GM12875 (cell line): ENCODE results near the gene TBC1D14.

ENCODE experiments used
- H3K4me3 ChIP-seq: one replicate; pipeline ENCODE4 v1.5.1; 2011; ENCODE audit warnings: low read depth, low read length, control low read depth
- TF ChIP-seq, protein P1 (sequence below): IDR thresholded peaks from 2 replicates; pipeline ENCODE4 v1.5.1; 2011; ENCODE audit warnings: low read depth, mild to moderate bottlenecking, control low read depth, inconsistent platforms, low read length, moderate library complexity, borderline replicate concordance; ENCODE audit not compliant: insufficient read depth

Gene TBC1D14

DNA sequence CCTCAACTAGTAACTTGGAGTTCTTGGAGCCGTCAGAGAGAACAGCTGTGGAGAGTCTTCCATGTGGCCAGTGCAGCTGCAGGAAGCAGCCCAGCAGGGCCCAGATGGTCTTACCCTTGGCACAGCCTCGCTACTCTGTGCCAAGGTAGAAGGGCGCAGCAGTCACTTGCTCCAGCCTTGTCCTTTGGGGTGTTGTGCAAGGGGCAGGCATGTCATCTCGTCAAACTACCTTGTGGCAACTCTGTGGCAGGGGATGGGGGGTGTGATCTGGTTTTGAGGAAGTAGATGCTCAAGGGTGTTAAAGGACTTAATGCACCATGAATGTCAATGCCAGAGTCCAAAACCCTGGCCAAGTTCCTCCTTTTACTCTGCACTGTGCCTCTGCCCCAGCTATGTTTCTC is 34.2 kb upstream of the TBC1D14 start:
- no peak overlapping the region for H3K4me3 ChIP-seq
- TF ChIP-seq, protein P1, sequence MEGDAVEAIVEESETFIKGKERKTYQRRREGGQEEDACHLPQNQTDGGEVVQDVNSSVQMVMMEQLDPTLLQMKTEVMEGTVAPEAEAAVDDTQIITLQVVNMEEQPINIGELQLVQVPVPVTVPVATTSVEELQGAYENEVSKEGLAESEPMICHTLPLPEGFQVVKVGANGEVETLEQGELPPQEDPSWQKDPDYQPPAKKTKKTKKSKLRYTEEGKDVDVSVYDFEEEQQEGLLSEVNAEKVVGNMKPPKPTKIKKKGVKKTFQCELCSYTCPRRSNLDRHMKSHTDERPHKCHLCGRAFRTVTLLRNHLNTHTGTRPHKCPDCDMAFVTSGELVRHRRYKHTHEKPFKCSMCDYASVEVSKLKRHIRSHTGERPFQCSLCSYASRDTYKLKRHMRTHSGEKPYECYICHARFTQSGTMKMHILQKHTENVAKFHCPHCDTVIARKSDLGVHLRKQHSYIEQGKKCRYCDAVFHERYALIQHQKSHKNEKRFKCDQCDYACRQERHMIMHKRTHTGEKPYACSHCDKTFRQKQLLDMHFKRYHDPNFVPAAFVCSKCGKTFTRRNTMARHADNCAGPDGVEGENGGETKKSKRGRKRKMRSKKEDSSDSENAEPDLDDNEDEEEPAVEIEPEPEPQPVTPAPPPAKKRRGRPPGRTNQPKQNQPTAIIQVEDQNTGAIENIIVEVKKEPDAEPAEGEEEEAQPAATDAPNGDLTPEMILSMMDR: no peak

DNA sequence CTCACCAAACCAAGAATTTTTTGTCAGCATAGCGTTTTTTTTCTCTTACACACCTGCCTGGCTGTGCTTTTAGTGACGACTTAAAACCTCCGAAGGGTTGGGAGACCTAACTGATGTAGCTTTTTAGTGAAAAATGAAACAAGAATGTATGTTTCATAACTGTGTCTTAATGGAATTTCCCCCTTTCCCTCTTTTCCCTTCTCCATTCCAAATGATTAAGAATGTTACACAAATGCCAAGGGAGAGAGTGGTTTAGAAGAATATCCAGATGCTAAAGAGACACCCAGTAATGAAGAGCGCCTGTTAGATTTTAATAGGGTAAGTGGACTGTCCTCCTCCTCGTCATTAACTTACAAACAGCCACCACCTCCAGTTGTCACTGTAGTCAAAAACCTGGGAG is 33.2 kb upstream of the TBC1D14 start:
- TF ChIP-seq, protein P1: no peak
- no peak overlapping the region for H3K4me3 ChIP-seq

GRCh38 chr4:6877067-6877466 is 32.6 kb upstream of the TBC1D14 start:
- no peak overlapping the region for H3K4me3 ChIP-seq
- TF ChIP-seq, protein P1: no peak

DNA sequence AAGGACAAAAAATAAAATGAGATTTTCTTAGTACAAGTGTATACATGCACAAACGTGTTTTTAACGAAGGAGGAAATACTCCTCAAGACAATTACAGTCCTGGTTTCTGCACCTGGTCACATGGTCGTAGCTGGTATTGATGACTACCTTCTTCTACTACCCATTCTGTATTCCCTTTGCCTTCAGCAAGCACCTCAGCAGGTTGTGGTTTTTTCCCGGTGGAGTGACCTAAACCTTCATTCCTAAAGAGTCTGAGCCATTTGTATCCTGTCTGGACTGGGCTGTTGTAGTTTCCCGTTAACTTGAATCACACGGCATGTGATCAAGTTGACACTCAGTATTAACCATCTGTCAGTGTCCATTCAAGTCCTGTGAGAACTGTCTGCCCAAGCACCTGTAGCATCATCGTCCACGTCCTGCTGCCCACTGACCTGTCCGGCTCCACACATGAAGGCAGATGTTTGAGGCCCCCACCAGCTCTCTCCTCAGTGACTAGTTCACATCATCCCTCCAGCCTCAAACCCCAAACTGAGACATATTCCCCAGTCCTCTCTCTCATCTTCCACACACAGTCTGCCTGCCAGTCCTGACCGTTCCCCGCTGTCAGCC is 31.1 kb upstream of the TBC1D14 start:
- TF ChIP-seq, protein P1: no peak

DNA sequence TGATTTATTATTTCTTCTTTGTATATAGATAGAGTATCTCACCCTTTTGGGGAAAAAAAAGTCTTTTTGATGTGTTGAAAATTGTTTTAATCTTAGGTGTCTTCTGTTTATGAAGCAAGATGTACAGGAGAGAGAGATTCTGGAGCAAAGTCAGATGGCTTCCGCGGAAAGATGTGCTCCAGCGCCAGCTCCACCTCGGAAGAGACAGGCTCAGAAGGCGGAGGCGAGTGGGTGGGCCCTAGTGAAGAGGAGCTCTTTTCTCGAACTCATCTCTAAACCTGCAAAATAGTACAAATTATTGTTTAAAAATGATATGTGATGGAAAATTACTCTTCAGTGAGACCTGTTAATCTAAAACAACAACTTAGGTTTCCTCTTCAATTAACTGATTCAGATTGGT is 28.9 kb upstream of the TBC1D14 start:
- no peak overlapping the region for H3K4me3 ChIP-seq
- TF ChIP-seq, protein P1: no peak

More for the DNA sequence above, 31.1 kb upstream of the TBC1D14 start:
- no peak overlapping the region for H3K4me3 ChIP-seq

DNA sequence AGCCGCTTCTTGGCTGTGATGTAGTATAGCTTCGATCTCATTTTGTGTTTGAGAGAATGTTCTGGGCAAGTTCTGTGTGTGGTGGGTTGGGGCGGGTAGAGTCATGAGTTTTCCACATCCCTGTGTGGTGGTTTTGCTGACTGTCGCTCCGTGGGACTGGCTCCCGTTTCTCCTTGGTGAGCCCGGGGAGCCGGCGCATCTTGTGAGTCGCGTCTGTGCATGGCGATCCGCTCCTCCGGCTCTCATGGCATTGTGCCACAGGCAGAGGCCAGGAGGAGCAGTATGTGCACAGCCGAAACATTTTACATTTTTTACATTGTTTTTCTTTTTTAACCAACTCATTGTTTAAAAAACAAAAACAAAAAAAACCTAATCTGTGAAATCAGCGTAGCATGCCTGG is 27.7 kb upstream of the TBC1D14 start:
- TF ChIP-seq, protein P1: no peak
- no peak overlapping the region for H3K4me3 ChIP-seq

GRCh38 chr4:6884341-6884870 is 25.2 kb upstream of the TBC1D14 start:
- TF ChIP-seq, protein P1: no peak
- H3K4me3 ChIP-seq: no peak overlapping the region
